SK-N-SH treated with all-trans-retinoic acid at 6 μM for 48 hours (cell line): Measurements from ENCODE around the gene BCR.

ENCODE experiments used
- ATAC-seq: fragments of 200-7000 bp; cut with Tn5 transposase; 3 replicates; pipeline ENCODE4 v1.9.1; 2020; ENCODE audit warnings: mild to moderate bottlenecking, moderate library complexity
- ARNTL ChIP-seq: fragments of 450-650 bp; formaldehyde crosslinking; IDR thresholded peaks from 2 replicates; pipeline ENCODE4 v1.5.0; 2020; ENCODE audit warnings: low read depth, mild to moderate bottlenecking, moderate library complexity, borderline replicate concordance
- BACH2 ChIP-seq: fragments of 250-450 bp; sonication (Bioruptor Pico); IDR thresholded peaks from 2 replicates; pipeline ENCODE4 v1.9.0; 2021; ENCODE audit warnings: mild to moderate bottlenecking, borderline replicate concordance
- CSDC2 ChIP-seq: fragments of 250-450 bp; sonication (Bioruptor Pico); IDR thresholded peaks from 2 replicates; pipeline ENCODE4 v1.5.0; 2020; ENCODE audit warnings: mild to moderate bottlenecking, moderate library complexity
- ESRRG ChIP-seq: fragments of 250-450 bp; sonication (Bioruptor Pico); IDR thresholded peaks from 2 replicates; pipeline ENCODE4 v1.6.1; 2021; ENCODE audit warnings: mild to moderate bottlenecking
- ISL1 ChIP-seq: fragments of 250-450 bp; sonication (Bioruptor Pico); IDR thresholded peaks from 2 replicates; pipeline ENCODE4 v2.1.2; 2022; ENCODE audit warnings: mild to moderate bottlenecking, moderate library complexity
- OSR1 ChIP-seq: fragments of 250-450 bp; sonication (Bioruptor Pico); IDR thresholded peaks from 2 replicates; pipeline ENCODE4 v1.8.0; 2022; ENCODE audit warnings: moderate library complexity, mild to moderate bottlenecking, inconsistent platforms
- PATZ1 ChIP-seq: fragments of 250-450 bp; sonication (Bioruptor Pico); IDR thresholded peaks from 2 replicates; pipeline ENCODE4 v1.8.0; 2020; ENCODE audit warnings: mild to moderate bottlenecking, moderate library complexity, borderline replicate concordance
- POU6F1 ChIP-seq: fragments of 250-450 bp; sonication (Bioruptor Pico); IDR thresholded peaks from 2 replicates; pipeline ENCODE4 v1.8.0; 2021; ENCODE audit warnings: low read depth, mild to moderate bottlenecking, moderate library complexity, borderline replicate concordance
- SNAI2 ChIP-seq: fragments of 250-450 bp; sonication (Bioruptor Pico); IDR thresholded peaks from 2 replicates; pipeline ENCODE4 v1.5.0; 2020; ENCODE audit warnings: mild to moderate bottlenecking, moderate library complexity
- TSHZ2 ChIP-seq: fragments of 250-450 bp; sonication (Bioruptor Pico); IDR thresholded peaks from 2 replicates; pipeline ENCODE4 v1.5.0; 2020; ENCODE audit warnings: mild to moderate bottlenecking, moderate library complexity
- ZFP3 ChIP-seq: fragments of 250-450 bp; sonication (Bioruptor Pico); IDR thresholded peaks from 2 replicates; pipeline ENCODE4 v1.5.0; 2020; ENCODE audit warnings: mild to moderate bottlenecking, moderate library complexity
- ZFP30 ChIP-seq: fragments of 450-650 bp; formaldehyde crosslinking; IDR thresholded peaks from 2 replicates; pipeline ENCODE4 v1.5.0; 2022; ENCODE audit warnings: mild to moderate bottlenecking, moderate library complexity
- ZNF565 ChIP-seq: fragments of 450-650 bp; formaldehyde crosslinking; conservative IDR thresholded peaks from 2 replicates; pipeline ENCODE4 v1.5.0; 2020; ENCODE audit warnings: low read depth, mild to moderate bottlenecking, moderate library complexity
- ZNF8 ChIP-seq: fragments of 450-650 bp; formaldehyde crosslinking; IDR thresholded peaks from 2 replicates; pipeline ENCODE4 v1.5.0; 2020; ENCODE audit warnings: mild to moderate bottlenecking, moderate library complexity
- TF ChIP-seq, protein P1 (sequence below): fragments of 250-450 bp; sonication (Bioruptor Pico); IDR thresholded peaks from 2 replicates; pipeline ENCODE4 v1.5.1; 2020; ENCODE audit warnings: low read depth, mild to moderate bottlenecking, moderate library complexity
- TF ChIP-seq, protein P2 (sequence below): fragments of 250-450 bp; sonication (Bioruptor Pico); IDR thresholded peaks from 2 replicates; pipeline ENCODE4 v1.5.1; 2021; ENCODE audit warnings: mild to moderate bottlenecking, moderate library complexity

The BCR gene

GRCh38 chr22:23166841-23167616 is 13.3 kb upstream of the BCR start:
- no peak for ATAC-seq
- no peak for TF ChIP-seq SNAI2 (CRISPR knock-in tag)
- TF ChIP-seq, protein P1, sequence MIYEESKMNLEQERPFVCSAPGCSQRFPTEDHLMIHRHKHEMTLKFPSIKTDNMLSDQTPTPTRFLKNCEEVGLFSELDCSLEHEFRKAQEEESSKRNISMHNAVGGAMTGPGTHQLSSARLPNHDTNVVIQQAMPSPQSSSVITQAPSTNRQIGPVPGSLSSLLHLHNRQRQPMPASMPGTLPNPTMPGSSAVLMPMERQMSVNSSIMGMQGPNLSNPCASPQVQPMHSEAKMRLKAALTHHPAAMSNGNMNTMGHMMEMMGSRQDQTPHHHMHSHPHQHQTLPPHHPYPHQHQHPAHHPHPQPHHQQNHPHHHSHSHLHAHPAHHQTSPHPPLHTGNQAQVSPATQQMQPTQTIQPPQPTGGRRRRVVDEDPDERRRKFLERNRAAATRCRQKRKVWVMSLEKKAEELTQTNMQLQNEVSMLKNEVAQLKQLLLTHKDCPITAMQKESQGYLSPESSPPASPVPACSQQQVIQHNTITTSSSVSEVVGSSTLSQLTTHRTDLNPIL (CRISPR knock-in tag), result no peak
- no peak for TF ChIP-seq ZNF8

DNA sequence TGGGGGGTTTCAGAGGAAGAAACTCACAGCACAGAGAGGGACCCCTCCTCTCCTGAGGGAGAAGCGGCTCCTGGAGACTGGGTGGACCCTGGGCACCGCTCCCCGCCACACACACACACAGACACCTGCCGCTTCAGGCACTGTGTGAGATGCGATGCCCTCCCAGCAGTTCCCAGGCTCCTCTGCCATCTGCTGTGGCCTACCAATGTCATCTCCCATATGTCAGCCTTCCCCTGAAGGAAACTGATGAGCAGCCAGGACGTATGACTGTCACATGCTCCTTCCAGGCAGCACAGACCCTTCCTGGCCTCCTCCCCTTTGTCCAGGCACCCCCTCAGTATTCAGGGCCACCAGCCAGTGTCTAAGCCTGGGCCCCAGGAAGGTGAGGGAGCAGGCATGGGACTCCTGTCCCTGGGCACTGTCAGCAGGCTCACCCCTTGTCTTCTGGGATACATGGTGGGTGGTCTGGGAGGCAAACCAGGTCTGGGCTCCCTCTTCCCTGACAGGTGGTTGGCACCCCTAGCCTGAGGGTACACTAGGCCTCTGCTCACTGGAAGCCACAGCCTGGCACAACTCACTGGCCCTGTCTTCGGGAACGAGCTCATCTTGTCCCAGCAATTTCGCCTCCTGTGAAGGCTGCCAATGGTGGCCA is 11.8 kb upstream of the BCR start:
- no peak for ATAC-seq
- TF ChIP-seq POU6F1 (CRISPR knock-in tag), result no peak
- TF ChIP-seq ESRRG (CRISPR knock-in tag), result no peak
- TF ChIP-seq ZNF8, result no peak
- no peak for TF ChIP-seq SNAI2 (CRISPR knock-in tag)

DNA sequence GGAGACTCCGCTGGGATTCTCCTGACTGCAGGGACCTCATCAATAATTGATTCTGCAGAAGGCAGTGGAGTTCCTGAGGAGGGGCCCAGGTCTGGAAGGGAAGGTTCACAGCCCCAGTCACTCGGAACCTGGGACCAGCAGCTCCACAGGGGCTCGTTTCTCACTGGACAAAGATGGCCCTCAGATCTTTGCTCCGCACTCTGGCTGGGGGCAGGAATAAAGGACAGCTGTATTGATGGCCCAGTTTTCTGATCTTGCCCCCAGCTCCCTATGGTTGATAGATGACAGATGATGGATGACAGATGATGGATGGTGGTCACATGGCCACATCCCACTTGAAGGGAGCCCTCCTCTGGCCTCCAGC is 11.3 kb upstream of the BCR start:
- TF ChIP-seq, protein P2, sequence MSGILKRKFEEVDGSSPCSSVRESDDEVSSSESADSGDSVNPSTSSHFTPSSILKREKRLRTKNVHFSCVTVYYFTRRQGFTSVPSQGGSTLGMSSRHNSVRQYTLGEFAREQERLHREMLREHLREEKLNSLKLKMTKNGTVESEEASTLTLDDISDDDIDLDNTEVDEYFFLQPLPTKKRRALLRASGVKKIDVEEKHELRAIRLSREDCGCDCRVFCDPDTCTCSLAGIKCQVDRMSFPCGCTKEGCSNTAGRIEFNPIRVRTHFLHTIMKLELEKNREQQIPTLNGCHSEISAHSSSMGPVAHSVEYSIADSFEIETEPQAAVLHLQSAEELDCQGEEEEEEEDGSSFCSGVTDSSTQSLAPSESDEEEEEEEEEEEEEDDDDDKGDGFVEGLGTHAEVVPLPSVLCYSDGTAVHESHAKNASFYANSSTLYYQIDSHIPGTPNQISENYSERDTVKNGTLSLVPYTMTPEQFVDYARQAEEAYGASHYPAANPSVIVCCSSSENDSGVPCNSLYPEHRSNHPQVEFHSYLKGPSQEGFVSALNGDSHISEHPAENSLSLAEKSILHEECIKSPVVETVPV (CRISPR knock-in tag), result no peak
- TF ChIP-seq CSDC2 (CRISPR knock-in tag) (no peak), BACH2 (CRISPR knock-in tag) (no peak)
- TF ChIP-seq, all 23 proteins: peak for 0

GRCh38 chr22:23175817-23176644 is 4.3 kb upstream of the BCR start:
- no peak for ATAC-seq
- TF ChIP-seq ZNF8, result no peak
- TF ChIP-seq ZFP30 (CRISPR knock-in tag), result no peak
- TF ChIP-seq ZNF565 (CRISPR knock-in tag), result no peak
- TF ChIP-seq OSR1 (CRISPR knock-in tag), result no peak
- TF ChIP-seq, protein P2 (CRISPR knock-in tag), result no peak
- no peak for TF ChIP-seq BACH2 (CRISPR knock-in tag)
- TF ChIP-seq ISL1 (CRISPR knock-in tag), result no peak
- TF ChIP-seq PATZ1 (CRISPR knock-in tag), result no peak
- no peak for TF ChIP-seq ARNTL (CRISPR knock-in tag)
- no peak for TF ChIP-seq ZFP3
- TF ChIP-seq CSDC2 (CRISPR knock-in tag), result no peak
- TF ChIP-seq TSHZ2 (CRISPR knock-in tag), result no peak
- TF ChIP-seq, protein P1 (CRISPR knock-in tag), result no peak

More for the DNA sequence above, 11.3 kb upstream of the BCR start:
- ATAC-seq, result no peak
